ENCODE results near the gene MAPT.

DNA sequence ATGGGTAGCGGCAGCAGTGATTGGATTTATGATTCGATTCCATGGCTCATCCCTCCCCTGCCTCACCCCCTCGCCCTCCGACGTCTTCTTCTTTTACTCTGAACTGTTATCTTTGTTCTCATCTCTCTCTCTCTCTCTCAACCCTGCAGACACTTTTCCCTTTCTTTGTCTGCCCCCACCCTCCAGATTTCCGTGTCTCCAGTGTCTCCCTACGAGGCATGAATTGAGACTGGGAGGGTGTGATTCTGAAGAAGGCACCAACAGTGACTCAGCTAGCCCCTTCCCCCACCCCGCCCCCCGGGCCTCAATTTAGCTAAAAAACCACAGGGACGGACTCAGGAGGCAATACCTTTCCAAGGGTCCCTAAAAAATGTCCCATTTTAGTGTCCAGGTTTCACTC lies 57.0 kb downstream of the MAPT start:
- TF ChIP-seq, protein P1, sequence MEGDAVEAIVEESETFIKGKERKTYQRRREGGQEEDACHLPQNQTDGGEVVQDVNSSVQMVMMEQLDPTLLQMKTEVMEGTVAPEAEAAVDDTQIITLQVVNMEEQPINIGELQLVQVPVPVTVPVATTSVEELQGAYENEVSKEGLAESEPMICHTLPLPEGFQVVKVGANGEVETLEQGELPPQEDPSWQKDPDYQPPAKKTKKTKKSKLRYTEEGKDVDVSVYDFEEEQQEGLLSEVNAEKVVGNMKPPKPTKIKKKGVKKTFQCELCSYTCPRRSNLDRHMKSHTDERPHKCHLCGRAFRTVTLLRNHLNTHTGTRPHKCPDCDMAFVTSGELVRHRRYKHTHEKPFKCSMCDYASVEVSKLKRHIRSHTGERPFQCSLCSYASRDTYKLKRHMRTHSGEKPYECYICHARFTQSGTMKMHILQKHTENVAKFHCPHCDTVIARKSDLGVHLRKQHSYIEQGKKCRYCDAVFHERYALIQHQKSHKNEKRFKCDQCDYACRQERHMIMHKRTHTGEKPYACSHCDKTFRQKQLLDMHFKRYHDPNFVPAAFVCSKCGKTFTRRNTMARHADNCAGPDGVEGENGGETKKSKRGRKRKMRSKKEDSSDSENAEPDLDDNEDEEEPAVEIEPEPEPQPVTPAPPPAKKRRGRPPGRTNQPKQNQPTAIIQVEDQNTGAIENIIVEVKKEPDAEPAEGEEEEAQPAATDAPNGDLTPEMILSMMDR (IDR thresholded peaks at IDR 0.05), result no peak
- TF ChIP-seq EP300 (IDR thresholded peaks at IDR 0.05), result no peak
